ENCODE measurements around the gene NIBAN1.

The NIBAN1 gene

GRCh38 chr1:184945029-184945428 lies 29.3 kb downstream of the NIBAN1 start:
- DNase-seq (ENCODE audit: low read depth) = peak; percentile 13

GRCh38 chr1:184943998-184944397 lies 30.3 kb downstream of the NIBAN1 start:
- no peak for DNase-seq (ENCODE audit: low read depth)

GRCh38 chr1:184941735-184942134 lies 32.6 kb downstream of the NIBAN1 start:
- DNase-seq (ENCODE audit: low read depth) = no peak

- no peak for DNase-seq (ENCODE audit: low read depth)
Observed at GRCh38 chr1:184941410-184941733, 32.9 kb downstream of the NIBAN1 start.

- no peak for DNase-seq (ENCODE audit: low read depth)
Observed at GRCh38 chr1:184940694-184941409, 33.5 kb downstream of the NIBAN1 start.

GRCh38 chr1:184940226-184940625 lies 34.1 kb downstream of the NIBAN1 start:
- peak; percentile 79 for DNase-seq (ENCODE audit: low read depth)

GRCh38 chr1:184937729-184938128 lies 36.6 kb downstream of the NIBAN1 start:
- no peak for DNase-seq (ENCODE audit: low read depth)

- no peak for DNase-seq (ENCODE audit: low read depth)
Observed at GRCh38 chr1:184935920-184936798, 38.1 kb downstream of the NIBAN1 start.

GRCh38 chr1:184933944-184934343 lies 40.4 kb downstream of the NIBAN1 start:
- no peak for DNase-seq (ENCODE audit: low read depth)

GRCh38 chr1:184932319-184932718 lies 42.0 kb downstream of the NIBAN1 start:
- no peak for DNase-seq (ENCODE audit: low read depth)

GRCh38 chr1:184931566-184931965 lies 42.7 kb downstream of the NIBAN1 start:
- no peak for DNase-seq (ENCODE audit: low read depth)

- no peak for DNase-seq (ENCODE audit: low read depth)
Observed at GRCh38 chr1:184930645-184931044, 43.7 kb downstream of the NIBAN1 start.

GRCh38 chr1:184930232-184930631 lies 44.1 kb downstream of the NIBAN1 start:
- DNase-seq (ENCODE audit: low read depth) = no peak

- DNase-seq (ENCODE audit: low read depth) = no peak
Observed at GRCh38 chr1:184929711-184930202, 44.6 kb downstream of the NIBAN1 start.

GRCh38 chr1:184928394-184928793 lies 45.9 kb downstream of the NIBAN1 start:
- no peak for DNase-seq (ENCODE audit: low read depth)

Data from EH (cell line).